ENCODE results near the gene SMIM3.
"Not testable (repeated sequence)": the region's sequence is repeated elsewhere in the genome, so short reads cannot be mapped to it uniquely, and the experiment has no call there.

SMIM3 gene

DNA sequence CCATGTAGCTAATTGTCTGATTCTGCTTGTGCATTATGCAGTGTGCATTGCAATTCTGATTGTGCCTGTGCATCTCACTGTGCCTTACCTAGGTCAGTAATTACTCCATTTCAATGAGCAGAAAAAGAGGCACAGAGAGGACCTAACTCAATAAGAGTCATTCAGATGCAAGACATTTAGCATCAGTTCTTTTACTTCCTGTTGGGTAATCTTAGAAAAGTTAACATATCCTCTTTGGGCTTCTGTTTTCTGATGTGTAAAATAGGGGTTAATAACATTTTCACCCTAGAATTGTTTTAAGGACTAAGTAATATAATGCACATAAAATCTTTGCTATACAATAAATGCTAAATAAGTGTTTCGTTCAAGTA, 12.8 kb upstream of the SMIM3 start:
- DNase-seq: no peak

DNA sequence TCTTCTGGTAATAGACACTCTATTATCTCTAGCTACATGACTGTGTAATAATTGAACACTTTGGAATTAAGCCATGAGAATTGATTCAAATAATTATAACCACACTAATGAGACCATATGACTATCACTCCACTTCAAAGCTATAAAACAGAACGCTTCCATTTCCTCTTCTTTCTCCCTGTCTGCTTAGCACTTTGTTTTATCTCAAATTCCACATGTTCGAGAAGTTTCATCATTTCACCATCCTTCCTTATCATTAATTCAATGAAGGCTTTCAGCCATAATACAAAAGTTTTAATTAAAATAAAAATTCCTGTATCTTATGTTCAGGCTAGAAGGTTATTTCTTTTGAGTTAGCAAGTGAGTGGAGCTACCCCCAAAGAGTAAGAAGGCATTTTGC, 12.3 kb upstream of the SMIM3 start:
- no peak for DNase-seq

DNA sequence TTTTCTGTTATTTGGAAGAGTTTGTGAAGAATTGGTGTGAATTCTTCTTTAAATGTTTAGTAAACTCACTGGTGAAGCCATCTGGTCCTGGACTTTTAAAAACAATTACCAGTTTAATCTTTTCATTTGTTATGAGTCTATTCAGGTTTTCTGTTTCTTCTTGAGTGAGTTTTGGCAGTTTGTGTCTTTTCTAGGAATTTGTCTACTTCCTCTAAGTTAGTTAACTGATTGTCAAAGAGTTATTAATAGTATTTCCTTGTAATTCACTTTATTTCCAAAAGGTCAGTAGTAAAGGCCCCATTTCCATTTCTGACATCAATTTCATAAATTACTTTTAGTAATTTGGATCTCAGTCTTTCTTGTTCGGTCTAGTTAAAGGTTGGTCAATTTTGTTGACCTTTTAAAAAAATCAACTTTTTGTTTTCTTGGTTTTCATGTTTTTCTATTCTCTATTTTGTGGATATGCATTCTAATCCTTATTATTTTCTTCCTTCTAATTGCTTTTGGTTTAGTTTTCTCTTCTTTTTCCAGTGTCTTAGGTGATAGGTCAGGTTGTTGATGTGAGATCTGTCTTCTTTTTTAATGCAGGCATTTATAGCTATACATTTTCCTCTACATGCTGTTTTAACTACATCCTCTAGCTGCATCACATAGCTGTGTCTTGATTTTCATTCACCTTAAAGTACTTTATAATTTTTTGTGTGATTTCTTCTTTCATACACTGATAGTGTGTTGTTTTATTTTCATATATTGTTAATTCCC, 7.3 kb upstream of the SMIM3 start:
- no peak for DNase-seq

DNA sequence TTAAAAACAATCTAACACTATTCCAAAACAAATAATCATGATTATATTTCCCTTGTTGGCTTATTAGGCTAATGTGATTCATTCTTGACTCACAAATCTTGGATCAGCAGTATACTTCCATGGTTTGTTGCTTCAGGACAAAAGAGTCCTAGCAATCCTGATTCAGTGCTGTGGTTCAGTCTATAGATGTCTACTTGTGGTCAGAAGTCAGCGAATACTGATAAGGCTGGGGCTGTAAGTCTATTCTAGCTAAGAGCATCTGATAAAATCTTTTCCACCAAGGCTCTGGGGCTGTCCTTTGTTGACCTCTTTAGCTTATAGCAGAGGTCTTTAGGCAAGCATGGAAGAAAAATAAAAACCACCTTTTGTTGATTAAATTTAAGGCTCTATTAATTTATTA, 4.4 kb upstream of the SMIM3 start:
- peak; percentile 82 for DNase-seq

DNA sequence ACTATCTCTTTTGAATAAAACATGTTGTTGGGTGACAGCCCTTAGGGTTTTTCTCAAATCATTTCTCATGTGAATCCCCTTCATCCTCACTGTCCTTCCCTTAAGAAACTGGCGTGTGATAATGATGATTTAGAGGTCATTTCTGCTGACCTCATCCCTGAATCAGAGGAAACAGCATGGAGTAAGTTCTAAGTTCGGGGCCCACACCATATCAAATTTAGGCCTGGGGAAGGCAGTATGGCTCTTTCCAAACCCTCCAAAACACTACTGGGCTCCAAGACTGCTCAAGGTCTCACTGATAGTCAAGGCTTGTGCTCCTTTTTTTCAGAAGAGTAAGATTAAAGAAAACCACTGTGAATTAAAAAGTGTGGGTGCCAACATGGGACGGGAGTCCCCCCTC, 872 bp upstream of the SMIM3 start:
- no peak for DNase-seq

DNA sequence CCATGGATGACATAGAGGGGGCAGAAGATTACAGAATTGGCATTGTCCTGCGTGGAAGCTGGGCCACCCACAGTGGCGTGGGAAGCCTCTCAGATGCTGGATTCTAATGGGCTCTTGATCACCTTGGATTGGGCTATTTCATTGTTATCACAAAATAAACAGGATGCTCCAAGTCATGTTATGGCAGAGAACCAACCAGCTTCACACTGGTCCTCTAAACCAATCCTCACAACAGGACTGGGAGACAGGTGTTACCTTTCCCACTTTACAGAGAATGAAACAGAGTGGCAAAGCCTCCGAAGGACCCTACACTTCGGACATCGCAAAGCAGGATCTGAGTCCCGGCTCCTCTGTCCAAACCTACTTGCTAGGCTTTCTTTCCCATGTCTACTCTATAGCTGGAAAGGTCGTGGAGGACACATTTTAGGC, 455 bp upstream of the SMIM3 start:
- DNase-seq: no peak

DNA sequence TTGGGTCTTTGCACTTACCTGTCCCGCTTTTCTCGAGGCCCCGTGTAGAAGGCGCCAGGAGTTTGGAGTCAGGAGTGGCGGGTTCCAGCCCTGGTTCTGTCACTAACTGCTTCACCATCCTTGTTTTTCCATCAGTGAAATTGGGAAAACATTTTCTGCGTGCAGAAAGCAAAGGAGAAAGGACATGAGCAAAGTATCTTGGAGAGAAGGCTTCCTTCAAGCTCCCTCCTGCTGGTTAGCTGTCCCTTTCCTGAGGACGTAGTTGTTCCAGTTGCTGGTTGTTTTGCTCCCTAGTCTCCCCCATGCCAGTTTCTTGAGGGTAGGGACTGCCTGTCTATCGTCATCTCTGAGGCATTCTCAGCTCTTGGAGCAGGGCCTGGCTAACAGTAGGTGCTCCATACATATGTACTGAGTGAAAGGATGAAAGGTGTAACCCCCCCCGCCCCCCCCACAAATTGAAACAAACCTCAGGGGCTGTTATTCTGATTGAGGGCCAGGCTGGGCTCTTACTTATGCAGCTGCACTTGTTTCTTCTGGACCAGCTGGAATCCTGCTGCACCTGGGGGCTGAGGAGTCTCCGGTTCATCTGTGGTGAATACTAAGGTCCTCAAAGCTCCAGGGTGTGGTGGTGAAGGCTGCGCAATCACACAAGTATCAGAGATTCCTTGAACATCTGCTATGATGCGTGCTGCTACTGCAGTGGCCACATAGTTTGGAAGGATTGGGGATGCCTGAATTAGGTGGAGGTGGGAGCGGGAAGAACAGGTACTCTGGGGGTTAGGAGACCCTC, 1.0 kb downstream of the SMIM3 start:
- DNase-seq: no peak

DNA sequence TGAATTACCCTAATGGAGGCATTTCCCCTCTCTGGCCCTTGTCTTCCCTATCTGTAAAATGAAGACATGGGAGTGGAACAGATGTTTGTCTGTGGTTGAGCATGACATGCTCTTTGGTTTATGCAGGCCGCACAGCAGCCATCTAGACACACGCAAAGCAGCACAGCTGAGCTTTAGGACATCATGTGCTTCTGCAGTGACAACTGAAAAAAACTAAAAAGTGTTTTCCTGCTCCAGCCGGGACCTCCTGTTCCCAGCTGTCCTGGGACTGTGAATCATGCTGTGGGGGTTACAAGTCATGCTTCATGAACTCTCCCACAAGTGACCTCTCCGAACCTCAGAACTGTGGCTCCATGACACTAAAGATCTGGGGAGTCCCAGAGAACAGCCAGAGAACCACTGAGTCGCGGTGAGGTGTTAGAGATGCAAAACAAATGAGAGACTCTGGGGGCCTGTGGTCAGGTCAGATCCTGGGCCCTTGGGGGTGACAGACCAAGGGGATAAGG, 1.7 kb downstream of the SMIM3 start:
- peak; percentile 36 for DNase-seq

DNA sequence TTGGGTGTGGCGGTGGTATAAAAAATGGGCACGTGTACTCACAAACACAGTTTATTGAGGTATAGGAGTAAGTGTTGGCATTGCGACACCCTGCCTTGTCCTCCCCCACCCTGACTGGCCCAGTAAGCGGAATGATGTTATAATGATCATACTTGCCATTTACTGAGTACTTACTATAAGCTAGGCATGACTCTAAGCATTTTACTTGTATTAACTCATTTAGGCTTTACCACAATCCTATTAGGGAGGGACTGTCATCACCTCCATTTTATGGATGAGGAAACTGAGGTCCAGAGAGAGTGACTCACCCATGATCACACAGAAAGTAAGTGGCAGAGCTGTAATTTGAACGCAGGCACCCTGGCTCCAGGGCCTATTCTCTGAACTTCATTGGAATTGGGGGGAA, 2.3 kb downstream of the SMIM3 start:
- no peak for DNase-seq

DNA sequence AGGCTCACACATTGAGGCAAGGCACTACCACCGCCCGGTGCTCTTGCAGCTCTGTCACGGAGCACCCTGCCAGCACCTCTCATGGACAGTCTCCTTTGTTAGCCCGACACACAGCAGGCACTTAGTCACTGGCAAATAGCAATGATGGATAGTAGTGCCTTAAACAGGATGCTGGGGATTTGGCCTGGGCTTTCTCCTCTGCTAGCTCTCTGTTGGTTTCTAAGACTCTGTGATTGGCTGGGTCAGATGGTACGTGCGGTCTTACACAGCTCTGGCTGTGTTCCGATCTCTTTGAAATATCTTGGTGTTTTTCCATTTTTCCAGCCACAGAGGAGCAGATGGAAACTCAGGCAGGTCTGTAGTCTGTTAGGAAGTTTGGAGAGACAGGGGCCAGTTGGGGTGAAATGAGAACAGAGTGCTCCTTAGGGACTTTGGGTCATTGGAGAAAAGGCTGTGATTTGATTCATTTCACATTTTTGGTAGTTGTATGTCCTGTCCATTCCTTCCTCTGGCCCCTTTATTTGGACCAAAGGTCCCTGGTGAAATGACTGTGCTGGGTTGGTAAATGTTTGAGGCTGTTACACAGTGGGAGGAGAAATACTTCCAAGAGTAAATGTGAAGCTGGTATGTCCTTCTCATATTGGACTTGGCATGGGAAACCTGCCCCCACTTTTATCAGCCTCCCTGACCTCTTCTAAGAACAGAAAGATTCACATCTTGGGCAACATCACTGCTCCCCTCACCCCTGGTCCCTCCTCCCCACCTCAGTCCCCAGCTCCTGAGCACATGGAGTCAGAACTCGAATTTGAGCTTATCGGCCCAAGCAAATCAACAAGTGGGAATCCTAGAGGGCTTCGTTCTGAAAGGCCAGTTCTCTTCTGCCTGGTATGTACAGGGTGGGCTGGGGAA, 3.4 kb downstream of the SMIM3 start:
- DNase-seq: no peak

DNA sequence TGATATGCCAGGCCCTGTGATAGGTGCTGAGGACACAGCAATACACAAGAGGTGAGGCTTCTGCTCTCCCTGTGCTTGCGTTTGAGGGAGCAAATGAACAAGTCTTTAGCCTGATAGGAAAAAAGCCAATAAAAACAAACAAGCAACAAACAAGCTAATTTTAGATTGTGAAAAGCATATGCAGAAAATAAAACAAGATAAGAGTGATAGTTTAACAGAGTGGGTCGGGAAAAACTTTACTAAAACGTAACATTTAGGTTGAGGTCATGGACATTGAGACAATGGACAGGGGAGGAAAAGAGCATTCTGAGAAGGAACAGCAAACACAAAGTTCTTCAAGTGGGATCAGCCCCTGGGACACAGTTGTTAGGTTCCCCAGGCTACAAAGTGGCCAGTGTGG, 4.3 kb downstream of the SMIM3 start:
- DNase-seq: no peak

DNA sequence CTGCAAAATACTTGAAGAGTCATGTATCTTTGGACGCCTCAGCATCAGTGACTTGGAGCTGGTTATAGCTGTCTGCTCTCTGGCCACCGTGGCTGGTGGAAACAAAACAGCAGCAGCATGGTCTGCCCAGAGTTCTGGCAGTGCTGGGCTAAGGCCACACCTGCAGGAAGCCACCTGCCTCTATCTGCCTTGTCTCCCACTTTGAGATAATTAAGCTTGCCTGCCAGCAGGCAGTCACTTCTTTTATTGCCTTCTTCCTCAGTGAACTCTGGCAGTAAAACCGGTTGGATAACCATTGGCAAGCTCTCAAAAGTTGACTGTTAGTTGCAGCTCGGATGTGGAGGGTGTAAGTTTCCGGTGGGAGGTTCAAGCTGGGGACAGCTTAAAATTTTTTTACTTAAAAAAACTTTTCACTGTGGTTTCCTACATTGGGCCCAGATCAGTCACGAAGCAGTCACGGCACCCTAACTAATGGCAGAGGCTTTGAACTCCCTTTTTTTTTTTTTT, 4.9 kb downstream of the SMIM3 start:
- peak; percentile 47 for DNase-seq

DNA sequence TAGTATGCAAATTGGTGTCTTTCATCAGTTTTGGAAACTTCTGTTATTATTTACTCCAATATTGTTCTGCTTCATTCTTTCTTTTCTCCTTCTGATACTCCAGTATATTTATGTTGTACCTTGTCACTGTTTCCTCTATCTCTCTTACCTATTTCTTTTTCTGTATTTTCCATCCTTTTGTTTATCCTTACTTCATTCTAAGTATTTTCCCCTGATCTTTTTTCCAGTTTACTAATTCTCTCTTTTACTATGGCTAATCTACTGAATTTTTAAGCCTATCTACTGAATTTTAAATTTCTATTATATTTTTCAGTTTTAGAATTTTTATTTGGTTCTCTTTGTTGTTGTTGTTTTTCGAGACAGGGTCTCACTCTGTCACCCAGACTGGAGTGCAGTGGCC, 7.4 kb downstream of the SMIM3 start:
- no peak for DNase-seq

DNA sequence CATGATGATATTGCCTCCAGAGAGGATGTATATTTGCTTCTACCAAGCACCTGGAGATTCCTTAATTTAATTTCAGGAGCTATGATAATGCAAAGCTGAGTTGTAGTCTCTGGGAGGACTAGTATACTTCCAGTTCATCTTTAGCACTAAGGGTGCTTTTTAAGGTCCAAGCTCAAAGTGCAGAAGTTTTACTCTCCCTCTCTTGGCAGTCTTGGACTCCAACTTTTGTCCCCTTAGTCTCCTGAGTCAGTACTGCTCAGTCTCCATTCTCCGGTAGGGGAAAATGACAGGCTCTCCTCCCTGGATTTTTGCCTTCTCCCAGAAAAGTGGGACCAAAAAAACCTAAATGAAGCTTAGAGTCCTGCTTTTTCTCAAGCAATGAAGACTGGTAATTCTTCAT, 8.3 kb downstream of the SMIM3 start:
- DNase-seq: no peak

DNA sequence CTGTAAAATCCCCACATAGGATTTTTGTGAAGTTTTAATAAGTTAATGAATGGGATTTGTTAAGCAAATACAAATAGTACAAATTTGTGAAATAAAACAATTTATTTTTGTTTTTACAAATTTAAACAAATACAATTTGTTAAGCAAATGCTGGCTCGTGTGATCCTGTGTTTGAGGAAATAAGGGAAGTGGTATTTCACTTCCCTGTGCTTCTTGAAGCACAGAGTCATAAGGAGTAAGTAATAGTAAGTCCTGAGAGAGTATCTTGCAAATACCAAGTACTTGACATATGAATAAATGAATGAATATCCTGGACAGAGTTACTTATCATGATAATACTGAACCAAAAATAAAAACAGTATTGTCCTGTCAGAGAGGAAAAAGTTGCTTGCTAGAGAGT, 9.1 kb downstream of the SMIM3 start:
- DNase-seq: no peak

DNA sequence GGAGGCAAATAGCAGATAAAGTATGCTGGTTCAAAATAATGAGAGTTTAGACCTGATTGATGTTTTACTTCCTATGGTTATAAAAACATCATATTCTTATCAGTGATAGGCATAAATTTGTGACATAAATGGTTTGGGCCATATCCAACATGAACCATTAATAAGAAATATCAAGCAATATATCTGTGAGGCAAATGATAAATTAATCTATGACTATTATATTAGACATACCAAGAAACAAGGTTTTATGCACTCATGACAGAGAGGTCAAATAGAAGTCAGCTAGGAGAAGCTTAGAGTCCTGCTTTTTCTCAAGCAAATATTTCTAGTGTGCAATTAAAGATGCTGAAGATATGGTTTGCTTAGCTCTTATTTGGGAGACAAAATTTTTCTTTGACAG, 10.4 kb downstream of the SMIM3 start:
- DNase-seq: no peak

DNA sequence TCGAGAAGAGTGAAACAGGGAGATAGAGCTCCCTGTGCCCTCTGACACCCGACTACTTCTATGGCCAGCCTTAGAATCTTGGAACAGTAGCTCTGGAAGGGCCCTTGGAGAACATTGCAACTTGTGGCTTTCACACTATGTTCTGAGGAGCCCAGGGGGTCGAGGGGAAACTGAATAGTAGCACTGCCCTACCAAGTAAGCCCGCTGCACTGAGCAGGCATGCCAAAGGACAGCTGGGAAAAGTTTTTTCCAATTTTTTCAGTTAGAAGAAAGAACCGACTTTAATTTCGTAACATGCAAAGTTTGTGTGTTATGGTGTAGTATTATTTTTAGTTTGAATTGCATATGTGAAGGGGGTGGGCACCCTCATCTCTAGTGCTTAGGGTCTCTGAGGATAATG, 10.9 kb downstream of the SMIM3 start:
- DNase-seq: no peak

DNA sequence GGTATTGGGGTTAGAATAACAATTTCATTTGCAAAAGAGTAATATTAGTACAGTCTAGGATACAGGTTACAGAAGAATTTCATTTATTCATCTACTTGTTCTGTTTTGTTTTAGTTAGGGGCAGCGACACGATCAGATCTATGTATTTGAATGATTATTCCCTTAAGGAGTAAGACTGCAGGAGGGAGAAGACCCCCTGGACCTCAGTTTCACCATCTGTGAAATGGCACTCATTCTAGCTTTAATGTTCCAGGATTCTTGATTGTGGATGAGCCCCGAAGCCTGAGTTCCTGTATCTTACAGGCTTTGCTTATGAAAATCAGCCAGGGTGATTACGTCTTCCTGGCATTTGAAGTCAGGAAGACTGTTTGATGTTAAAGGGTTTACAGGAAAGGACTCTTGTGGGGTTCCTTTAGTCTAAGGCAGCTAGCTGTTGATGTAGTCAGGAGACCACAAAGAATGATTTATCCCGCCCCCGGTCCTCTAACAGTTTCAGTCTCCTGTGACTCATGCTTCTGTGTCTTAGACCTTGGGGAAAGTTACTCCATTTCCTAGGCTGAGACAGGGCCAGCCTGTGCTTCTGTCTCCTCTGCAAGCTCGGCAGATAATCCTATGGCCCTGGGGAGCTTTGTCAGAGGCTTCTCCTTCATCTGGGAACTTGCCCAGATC, 11.5 kb downstream of the SMIM3 start:
- DNase-seq: peak; percentile 95

DNA sequence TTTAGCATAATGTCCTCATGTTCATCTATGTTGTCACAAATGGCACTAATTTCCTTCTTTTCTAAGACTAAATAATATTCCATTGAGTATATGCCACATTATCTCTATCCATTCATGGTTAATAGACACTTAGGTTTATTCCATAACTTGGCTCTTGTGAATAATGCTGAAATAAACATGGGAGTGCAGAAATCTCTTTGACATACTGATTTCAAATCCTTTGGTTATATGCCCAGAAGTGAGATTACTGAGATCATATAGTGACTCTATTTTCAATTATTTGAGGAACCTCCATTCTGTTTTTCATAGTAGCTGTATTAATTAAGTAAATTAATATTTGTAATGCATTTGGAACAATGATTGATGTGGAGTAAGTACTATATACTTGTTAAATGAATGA, 13.0 kb downstream of the SMIM3 start:
- no peak for DNase-seq

DNA sequence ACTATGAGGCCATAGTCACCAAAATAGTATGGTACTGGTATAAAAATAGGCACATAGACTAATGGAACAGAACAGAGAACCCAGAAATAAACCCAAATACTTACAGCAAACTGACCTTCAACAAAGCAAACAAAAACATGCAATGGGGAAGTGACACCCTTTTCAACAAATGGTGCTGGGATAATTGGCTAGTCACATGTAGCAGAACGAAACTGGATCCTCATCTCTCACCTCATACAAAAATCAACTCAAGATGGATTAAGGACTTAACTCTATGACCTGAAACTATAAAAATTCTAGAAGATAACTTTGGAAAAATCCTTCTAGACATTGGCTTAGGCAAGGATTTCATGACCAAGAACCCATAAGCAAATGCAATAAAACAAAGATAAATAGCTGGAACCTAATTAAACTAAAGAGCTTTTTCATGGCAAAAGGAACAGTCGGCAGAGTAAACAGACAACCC, 14.9 kb downstream of the SMIM3 start:
- not testable (repeated sequence) for DNase-seq

DNA sequence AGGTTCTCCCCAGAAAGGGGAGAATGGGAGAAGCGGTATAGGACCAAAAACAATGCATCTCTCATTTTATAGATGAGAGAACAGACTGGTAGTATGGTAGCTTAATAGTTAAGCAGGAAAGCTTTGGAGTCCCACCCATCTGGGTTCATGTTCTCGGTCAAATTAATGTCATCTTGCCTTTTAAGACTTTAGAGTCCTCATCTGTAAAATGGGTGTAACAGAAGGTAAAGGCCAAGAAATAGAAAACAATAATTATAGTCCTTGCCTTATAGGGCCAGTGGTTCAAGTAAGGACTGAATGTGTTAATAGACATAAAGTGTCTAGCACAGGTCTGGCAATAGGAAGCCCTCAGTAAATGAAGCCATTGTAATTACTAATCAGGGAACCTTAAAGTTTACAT, 16.4 kb downstream of the SMIM3 start:
- DNase-seq: no peak

DNA sequence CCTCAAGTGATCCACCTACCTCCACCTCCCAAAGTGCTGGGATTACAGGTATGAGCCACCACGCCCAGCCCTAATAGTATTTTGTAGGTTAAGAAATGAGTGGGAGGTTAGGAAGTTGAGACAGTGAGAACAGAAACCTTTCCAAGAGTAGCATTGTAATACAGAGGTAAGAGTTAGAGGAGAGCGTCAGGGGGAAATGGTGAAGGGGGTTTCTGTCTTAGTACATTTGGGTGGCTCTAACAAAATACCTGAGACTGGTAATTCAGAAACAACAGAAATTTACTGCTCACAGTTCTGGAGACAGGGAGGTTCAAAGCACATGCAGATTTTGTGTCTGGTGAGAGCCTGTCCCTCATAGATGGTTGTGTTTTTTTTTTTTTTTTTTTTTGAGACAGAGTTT, 18.8 kb downstream of the SMIM3 start:
- no peak for DNase-seq
